GM19397 (cell line): ENCODE data around the gene RRAD.
"Not testable (repeated sequence)": the region's sequence is repeated elsewhere in the genome, so short reads cannot be mapped to it uniquely, and the experiment has no call there.

Source experiments
- ATAC-seq: cut with Tn5 transposase; IDR thresholded peaks from one replicate; pipeline ENCODE4 v1.9.1; 2021; ENCODE audit warnings: mild to moderate bottlenecking, moderate library complexity; ENCODE audit not compliant: unreplicated experiment

The RRAD gene

GRCh38 chr16:66952430-66953110, 27.2 kb upstream of the RRAD start:
- no peak for ATAC-seq

- ATAC-seq: no peak
Observed at GRCh38 chr16:66950971-66951790, 25.8 kb upstream of the RRAD start.

DNA sequence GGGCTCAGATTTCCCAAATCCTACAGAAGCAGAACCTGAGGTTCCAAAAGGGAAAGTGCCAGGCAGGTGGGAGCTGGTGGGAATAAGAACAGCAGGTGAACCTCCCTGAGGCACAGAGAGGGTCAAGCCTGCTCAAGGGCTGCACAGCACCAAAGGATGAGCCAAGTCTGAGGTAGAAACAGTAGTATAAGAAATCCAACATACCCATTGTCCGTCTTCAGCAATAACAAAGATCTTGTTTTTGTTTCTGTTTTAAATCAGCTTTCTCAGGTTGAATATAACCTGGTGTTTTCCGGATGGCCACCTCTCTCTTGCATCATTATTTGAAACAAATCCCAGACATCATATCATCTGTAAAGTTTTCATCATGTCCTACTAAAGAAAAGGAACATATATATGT, 25.1 kb upstream of the RRAD start:
- no peak for ATAC-seq

- ATAC-seq: no peak
Observed at GRCh38 chr16:66949472-66949871, 24.1 kb upstream of the RRAD start.

DNA sequence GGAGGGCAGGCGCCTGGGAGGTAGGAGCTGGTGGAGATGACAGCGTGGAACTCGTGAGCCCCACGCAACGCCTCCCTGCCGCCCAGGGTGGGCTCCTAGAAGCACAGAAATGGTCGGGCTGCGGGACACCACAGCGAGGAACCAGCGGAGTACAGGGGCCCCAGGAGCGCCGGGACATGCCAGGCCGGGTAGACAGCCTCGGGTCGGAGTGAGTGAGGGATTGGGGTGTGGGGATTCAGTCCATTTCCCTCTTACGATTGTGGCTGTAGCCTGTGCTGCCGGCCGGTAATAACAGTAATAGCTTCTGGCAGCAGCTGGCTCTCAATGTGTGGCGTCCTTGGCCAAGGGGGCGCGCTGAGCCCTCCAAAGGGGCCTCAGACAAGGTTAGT, 23.5 kb upstream of the RRAD start:
- no peak for ATAC-seq

- no peak for ATAC-seq
Observed at GRCh38 chr16:66948134-66948836, 22.9 kb upstream of the RRAD start.

DNA sequence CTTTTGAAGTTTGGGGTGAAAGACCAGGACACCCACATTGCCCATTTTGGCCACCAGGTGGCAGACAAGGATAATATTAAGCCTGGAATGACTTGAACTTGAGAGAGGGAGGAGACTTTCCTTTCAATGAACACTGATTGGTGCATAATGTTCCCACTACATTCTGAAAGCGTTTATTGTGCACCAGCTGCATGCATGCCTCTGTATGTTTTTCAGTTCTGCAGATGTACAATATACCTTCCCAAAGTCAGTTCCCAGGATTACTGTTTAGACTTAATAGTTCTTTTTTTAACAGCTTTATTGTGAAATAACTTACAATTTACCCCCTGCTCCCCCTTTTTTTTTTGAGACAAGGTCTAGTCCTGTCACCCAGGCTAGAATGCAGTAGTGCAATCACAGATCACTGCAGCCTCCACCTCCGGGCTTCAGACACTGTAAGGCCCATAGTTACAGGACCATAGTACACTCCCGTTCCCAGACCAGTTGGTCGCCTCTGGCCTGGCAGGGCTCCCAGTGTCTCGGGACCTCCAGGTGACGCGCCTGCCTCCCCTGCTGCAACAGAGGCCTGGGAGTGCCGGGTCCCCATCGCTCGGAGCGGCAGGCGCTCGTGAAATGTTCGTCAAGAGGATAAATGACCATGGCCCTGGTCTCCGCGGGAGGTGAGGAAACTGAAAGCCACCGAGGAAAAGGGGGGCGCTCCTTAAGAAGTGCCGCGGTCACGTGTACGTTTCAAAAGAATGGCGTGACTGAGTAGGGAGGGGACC, 22.1 kb upstream of the RRAD start:
- ATAC-seq: no peak

DNA sequence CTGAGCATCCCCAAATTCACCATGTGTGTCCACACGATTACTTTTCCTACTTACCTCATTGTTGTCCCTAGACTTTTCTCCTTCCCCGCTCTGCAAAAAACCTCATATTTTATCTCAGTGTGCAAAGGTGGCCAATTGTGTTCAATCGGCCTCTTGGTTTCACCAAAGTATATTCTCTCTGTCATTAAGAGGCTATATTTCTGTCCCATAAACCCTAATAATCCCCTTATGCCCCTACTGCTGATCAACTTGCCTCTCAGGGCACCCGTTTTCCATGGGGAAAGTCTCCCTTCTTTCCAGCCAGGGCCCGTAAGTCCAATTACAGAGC, 21.6 kb upstream of the RRAD start:
- no peak for ATAC-seq

DNA sequence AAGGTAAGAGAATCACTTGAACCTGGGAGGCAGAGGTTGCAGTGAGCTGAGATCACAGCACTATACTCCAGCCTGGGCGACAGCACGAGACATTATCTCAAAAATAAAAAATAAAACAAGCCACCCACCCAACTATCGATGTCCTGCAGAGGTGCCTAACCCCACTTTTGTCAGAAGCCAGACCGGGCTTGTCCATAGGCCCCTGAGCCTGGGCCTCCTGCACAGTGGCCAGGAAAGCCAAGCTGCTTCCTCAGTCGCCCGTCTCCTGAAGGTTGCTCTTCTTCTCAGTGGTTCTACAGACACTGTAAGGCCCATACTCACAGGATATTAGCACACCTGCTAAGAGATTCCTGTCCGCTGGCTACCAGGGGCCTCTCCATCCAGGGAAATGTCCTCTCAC, 21.2 kb upstream of the RRAD start:
- ATAC-seq: no peak

GRCh38 chr16:66945939-66946338, 20.6 kb upstream of the RRAD start:
- no peak for ATAC-seq

- not testable (repeated sequence) for ATAC-seq
Observed at GRCh38 chr16:66944971-66945370, 19.6 kb upstream of the RRAD start.

DNA sequence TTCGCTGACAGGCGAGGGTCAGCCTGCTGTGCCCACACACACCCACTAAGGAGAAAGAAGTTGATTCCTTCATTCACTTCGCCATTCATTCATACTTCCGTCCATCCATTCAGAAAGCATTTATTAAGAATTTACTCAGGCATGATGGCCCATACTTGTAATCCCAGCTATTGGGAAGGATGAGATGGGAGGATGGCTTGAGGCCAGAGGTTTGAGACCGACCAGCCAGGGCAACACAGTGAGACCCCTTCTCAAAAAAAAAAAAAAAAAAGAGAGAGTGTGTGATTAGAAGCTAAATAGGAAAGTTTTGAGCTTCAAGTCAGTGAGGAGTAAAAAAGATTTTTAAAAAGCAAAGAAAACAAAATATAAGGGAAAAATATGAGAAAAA, 18.7 kb upstream of the RRAD start:
- no peak for ATAC-seq

DNA sequence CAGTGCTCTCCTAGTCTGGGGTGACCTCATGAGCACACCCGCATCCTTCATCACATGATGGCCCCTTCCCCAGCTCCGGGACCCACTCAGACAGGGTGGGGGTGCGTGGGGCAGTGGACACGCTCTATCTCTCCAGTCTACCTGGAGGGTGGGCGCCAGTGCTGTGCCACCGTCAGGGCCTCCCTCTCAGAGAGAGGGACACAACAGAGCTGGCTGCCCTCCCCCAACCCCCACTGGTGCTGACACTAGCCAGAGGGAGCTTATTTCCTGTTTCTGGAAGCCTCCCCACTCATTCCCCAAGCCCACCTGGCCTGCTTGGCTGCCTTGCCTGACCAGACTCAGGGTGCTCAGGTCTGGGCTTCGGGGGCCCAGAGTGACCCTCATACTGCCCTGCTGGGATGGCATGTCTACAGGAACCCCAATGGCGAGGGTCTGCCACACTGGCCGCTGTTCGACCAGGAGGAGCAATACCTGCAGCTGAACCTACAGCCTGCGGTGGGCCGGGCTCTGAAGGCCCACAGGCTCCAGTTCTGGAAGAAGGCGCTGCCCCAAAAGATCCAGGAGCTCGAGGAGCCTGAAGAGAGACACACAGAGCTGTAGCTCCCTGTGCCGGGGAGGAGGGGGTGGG, 18.2 kb upstream of the RRAD start:
- ATAC-seq: no peak

- no peak for ATAC-seq
Observed at GRCh38 chr16:66942981-66943380, 17.6 kb upstream of the RRAD start.

GRCh38 chr16:66940236-66940635, 14.9 kb upstream of the RRAD start:
- ATAC-seq: no peak

DNA sequence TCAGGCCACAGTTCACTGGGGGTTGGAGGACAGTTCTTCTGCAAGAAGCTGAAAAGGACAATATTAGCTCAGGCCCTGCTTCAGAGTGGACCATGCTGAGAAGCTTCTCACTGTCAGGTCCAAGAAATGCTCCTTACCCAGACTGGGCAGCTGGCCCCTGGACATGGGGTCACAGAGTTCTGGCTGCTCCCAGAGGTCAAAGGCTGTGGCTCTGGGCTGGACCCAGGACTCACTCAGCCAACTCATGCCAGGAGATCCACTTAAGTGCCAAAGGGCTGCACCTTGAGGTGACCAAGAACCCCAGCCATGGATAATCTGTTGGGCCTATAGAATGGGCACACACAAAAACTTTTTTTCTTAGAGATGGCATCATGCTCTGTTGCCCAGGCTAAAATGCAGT, 14.0 kb upstream of the RRAD start:
- no peak for ATAC-seq

- ATAC-seq: no peak
Observed at GRCh38 chr16:66937725-66938337, 12.5 kb upstream of the RRAD start.

GRCh38 chr16:66936889-66937554, 11.7 kb upstream of the RRAD start:
- no peak for ATAC-seq

DNA sequence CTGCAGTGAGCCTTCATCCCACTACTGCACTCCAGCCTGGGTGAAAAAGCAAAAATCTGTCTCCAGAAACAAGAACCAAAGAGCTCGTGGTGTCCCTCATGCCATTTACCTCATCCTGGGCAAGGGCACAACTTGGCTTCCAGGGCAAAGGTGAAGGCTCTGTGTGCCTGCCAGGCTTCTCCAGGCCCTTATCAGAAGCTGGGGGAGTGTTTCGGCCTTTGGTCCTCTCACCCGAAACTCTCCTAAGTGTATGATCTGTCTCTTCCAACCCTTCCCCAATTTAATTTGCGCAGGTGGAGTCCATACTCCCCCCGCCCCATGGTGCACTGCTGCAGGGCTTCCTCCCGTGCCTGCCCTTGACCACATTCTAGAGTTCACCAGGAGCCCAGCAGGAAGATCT, 11.1 kb upstream of the RRAD start:
- ATAC-seq: no peak
